ENCODE data around the gene SRPK1.

The SRPK1 gene

DNA sequence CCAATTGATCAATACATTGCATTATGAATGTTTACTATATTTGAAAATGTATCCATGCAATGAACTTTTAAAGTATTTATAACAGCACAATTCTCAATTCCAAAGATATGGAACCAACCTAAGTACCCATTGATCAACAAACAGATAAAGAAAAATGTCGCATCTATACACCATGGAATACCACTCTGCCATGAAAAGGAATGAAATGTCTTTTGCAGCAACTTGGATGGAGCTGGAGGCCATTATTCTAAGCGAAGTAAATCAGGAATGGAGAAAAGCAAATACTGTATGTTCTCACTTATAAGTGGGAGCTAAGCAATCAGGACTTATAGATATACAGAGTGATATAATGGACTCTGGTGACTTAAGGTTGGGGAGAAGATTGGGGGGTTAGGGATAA, 22.9 kb downstream of the SRPK1 start:
- DNase-seq (ENCODE audit: low read depth, low spot score): no peak

- DNase-seq (ENCODE audit: low read depth, low spot score): no peak
Measured at GRCh38 chr6:35897486-35897885, 23.4 kb downstream of the SRPK1 start.

GRCh38 chr6:35897036-35897435, 23.9 kb downstream of the SRPK1 start:
- no peak for DNase-seq (ENCODE audit: low read depth, low spot score)

- DNase-seq (ENCODE audit: low read depth, low spot score): no peak
Measured at GRCh38 chr6:35896228-35896627, 24.7 kb downstream of the SRPK1 start.

- no peak for DNase-seq (ENCODE audit: low read depth, low spot score)
Measured at GRCh38 chr6:35895560-35895959, 25.3 kb downstream of the SRPK1 start.

DNA sequence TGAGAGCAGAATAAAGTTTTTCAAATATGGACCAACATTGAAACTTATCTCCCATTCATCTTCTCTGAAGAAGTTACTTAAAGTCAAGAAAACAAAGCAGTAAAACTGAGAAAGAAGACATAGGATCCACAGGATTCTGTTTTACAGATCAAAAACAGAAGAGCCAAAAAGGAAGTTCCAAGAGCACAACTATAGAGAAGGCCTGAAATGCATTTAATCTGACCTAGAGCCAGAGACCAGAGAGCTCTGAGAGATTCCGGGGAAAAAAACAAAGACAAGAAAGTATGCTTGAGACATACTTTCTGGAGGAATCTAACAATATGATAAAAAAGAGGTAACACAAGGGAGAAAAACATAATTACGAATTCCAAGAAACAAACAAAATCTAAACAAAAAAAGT, 26.1 kb downstream of the SRPK1 start:
- no peak for DNase-seq (ENCODE audit: low read depth, low spot score)

DNA sequence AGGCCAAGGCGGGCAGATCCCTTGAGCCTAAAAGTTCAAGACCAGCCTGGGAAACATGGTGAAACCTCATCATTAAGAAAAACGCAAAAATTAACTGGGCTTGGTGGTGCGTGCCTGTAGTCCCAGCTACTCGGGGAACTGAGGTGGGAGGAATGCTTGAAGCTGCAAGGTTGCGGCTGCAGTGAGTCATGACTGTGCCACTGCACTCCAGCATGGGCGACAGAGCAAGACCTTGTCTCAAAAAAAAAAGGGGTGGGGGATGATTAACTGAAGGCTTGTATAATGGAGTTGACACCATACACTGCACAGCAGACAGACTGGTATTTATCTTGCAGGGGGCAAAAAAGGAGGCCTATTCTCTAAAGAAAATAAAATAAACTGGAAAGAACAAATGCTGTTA, 27.7 kb downstream of the SRPK1 start:
- no peak for DNase-seq (ENCODE audit: low read depth, low spot score)

DNA sequence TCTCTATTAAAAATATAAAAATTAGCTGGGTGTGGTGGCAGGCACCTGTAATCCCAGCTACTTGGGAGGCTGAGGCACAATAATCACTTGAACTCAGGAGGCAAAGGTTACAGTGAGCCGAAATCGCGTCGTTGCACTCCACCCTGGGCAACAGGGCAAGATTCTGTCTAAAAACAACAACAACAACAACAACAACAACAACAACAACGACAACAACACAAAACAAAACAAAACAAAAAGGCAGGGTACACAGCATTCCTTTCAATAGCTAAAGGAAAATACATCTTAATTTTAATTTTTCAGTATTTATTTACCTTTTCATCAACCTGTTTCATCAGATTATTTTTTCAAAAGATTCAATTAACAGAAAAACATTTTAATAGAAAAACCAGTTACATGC, 28.4 kb downstream of the SRPK1 start:
- DNase-seq (ENCODE audit: low read depth, low spot score): no peak

GRCh38 chr6:35879151-35879550, 41.7 kb downstream of the SRPK1 start:
- no peak for DNase-seq (ENCODE audit: low read depth, low spot score)

DNA sequence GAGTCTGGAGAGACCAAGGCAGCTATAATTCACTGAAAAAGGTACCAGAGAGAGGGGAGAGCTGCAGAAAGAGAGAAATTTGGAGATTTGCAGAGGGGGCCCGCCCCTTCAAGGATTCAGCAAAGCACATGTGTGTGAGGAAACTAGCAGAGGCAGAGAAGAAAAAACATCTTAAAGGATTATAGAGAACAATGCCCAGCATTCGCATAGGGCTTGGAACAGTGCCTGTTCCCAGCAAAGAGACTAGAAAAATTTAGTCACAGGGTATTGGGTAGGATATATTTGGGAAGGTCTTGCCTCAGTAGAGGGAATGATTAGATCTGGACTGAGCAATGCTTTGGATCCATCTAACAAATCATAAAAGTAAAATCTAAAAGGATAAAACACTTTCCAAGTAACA, 44.0 kb downstream of the SRPK1 start:
- no peak for DNase-seq (ENCODE audit: low read depth, low spot score)

- no peak for DNase-seq (ENCODE audit: low read depth, low spot score)
Measured at GRCh38 chr6:35874730-35875129, 46.2 kb downstream of the SRPK1 start.

GRCh38 chr6:35859367-35859766, 61.5 kb downstream of the SRPK1 start:
- no peak for DNase-seq (ENCODE audit: low read depth, low spot score)

DNA sequence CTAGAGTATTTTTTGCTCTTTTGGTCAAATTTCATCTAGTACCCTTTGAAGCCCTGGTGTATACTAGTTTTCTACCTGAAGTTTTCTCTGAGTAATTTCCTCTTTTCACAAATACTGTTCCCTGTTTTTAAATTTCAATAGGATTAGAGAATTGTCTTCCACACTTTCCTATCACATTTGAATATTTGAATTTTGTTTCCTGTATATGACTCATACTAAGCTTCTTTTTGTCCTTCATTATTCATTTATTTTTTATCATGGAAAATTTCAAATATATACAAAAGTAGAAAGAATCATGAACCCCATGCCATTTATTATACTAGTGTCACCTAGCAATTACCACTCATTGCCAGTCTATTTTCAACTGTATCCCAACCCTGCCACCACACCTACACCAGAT, 63.0 kb downstream of the SRPK1 start:
- no peak for DNase-seq (ENCODE audit: low read depth, low spot score)

DNA sequence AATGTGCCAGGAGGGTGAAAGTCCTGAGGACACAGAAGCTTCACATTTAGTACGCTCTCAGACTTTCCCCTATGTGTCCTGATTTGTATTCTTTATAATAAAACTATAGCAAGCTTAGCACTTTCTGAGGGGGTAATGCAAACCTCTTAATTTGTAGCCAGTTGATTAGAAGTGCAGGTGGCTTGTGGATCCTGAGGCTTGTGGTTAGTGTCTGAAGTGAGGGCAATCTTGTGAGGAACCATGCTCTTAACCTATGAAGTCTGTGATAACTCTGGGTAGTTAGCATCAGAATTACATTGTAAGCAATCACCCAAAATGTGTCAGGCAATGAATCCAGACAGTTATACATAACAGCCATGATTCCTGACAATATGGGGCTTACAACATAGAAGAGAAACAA, 64.6 kb downstream of the SRPK1 start:
- DNase-seq (ENCODE audit: low read depth, low spot score): no peak

DNA sequence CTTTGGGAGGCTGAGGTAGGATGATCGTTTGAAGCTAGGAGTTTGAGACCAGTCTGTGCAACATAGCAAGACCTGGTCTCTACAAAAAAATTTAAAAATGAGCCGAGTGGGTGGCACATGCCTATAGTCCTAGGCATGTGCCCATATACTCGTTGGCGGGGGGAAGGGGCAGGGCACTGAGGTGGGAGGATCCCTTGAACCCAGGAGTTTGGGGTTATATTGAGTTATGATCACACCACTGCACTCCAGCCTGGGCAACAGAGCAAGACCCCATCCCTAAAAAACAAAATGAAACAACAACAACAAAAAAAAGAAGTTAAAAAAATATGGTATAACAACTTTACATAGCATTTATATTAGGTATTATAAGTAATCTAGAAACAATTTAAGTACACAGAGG, 67.9 kb downstream of the SRPK1 start:
- no peak for DNase-seq (ENCODE audit: low read depth, low spot score)

GRCh38 chr6:35850208-35850607, 70.7 kb downstream of the SRPK1 start:
- no peak for DNase-seq (ENCODE audit: low read depth, low spot score)

DNA sequence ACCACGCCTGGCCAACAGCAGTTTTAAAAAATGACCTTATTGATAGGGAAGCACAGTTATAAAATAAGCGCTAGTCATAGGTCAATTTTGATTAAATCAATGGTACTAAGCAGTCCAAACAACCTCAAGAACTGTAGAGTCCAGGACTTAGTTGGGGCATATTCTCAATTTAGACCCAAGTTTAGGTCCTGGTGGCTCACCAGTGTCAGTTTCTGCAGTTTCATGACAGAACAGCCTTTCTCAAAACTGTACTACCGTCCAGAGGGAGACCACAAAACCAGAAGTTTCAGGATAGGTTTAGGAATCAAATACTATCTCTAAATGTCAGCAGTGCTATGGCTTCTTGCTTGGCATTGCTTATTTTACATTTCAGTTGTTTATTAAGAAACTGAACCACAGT, 76.6 kb downstream of the SRPK1 start:
- DNase-seq (ENCODE audit: low read depth, low spot score): no peak

GRCh38 chr6:35842381-35842780, 78.5 kb downstream of the SRPK1 start:
- DNase-seq (ENCODE audit: low read depth, low spot score): no peak

DNA sequence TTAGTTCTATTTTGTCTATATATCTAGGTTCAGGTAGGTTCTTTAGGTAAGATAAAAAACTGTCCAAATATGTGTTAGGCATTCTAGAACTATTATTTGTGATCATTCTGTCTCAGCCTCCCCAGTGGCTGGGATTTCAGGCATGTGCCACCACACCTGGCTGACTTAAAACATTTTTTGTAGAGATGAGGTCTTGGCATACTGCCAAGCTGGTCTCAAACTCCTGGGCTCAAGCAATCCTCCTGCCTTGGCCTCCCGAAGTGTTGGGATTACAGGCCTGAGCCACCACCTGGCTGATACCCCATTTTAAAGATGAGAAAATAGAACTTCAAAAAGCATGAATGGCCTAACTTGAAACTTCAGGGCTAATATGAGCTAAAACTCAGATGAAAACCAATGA, 81.9 kb downstream of the SRPK1 start:
- no peak for DNase-seq (ENCODE audit: low read depth, low spot score)

GRCh38 chr6:35833536-35833935, 87.4 kb downstream of the SRPK1 start:
- DNase-seq (ENCODE audit: low read depth, low spot score): no peak

GRCh38 chr6:35831257-35832007, 89.5 kb downstream of the SRPK1 start:
- DNase-seq (ENCODE audit: low read depth, low spot score): no peak

- no peak for DNase-seq (ENCODE audit: low read depth, low spot score)
Measured at GRCh38 chr6:35829306-35829705, 91.6 kb downstream of the SRPK1 start.

GRCh38 chr6:35824552-35825192, 96.2 kb downstream of the SRPK1 start:
- no peak for DNase-seq (ENCODE audit: low read depth, low spot score)

- DNase-seq (ENCODE audit: low read depth, low spot score): no peak
Measured at GRCh38 chr6:35823601-35824000, 97.3 kb downstream of the SRPK1 start.
